HG03571 (cell line): Measurements from ENCODE around the gene SFMBT2.
"Not testable (repeated sequence)": the region's sequence is repeated elsewhere in the genome, so short reads cannot be mapped to it uniquely, and the experiment has no call there.

ENCODE experiments used
- ATAC-seq: cut with Tn5 transposase; IDR thresholded peaks from one replicate; pipeline ENCODE4 v1.9.1; 2021; ENCODE audit not compliant: unreplicated experiment

The SFMBT2 gene

GRCh38 chr10:7403620-7404019 lies 7.2 kb downstream of the SFMBT2 start:
- ATAC-seq, result no peak

- ATAC-seq, result no peak
Measured at GRCh38 chr10:7401782-7402181, 9.1 kb downstream of the SFMBT2 start.

- ATAC-seq, result no peak
Measured at GRCh38 chr10:7401156-7401555, 9.7 kb downstream of the SFMBT2 start.

GRCh38 chr10:7400068-7400715 lies 10.6 kb downstream of the SFMBT2 start:
- ATAC-seq, result no peak

- no peak for ATAC-seq
Measured at GRCh38 chr10:7399533-7399932, 11.3 kb downstream of the SFMBT2 start.

- no peak for ATAC-seq
Measured at GRCh38 chr10:7397049-7398035, 13.5 kb downstream of the SFMBT2 start.

- ATAC-seq, result not testable (repeated sequence)
Measured at GRCh38 chr10:7392301-7392700, 18.5 kb downstream of the SFMBT2 start.

GRCh38 chr10:7391748-7392147 lies 19.1 kb downstream of the SFMBT2 start:
- ATAC-seq, result no peak

- ATAC-seq, result not testable (repeated sequence)
Measured at GRCh38 chr10:7390689-7391110, 20.1 kb downstream of the SFMBT2 start.

GRCh38 chr10:7389844-7390243 lies 21.0 kb downstream of the SFMBT2 start:
- ATAC-seq, result no peak

GRCh38 chr10:7389346-7389745 lies 21.5 kb downstream of the SFMBT2 start:
- ATAC-seq, result no peak

- no peak for ATAC-seq
Measured at GRCh38 chr10:7388602-7389001, 22.2 kb downstream of the SFMBT2 start.

- ATAC-seq, result not testable (repeated sequence)
Measured at GRCh38 chr10:7388149-7388548, 22.7 kb downstream of the SFMBT2 start.

- no peak for ATAC-seq
Measured at GRCh38 chr10:7385114-7385513, 25.7 kb downstream of the SFMBT2 start.

GRCh38 chr10:7383442-7383841 lies 27.4 kb downstream of the SFMBT2 start:
- ATAC-seq, result no peak

GRCh38 chr10:7380704-7381241 lies 30.1 kb downstream of the SFMBT2 start:
- ATAC-seq, result no peak

GRCh38 chr10:7378602-7379403 lies 32.0 kb downstream of the SFMBT2 start:
- no peak for ATAC-seq

- no peak for ATAC-seq
Measured at GRCh38 chr10:7377614-7378248, 33.1 kb downstream of the SFMBT2 start.

GRCh38 chr10:7374795-7375194 lies 36.0 kb downstream of the SFMBT2 start:
- no peak for ATAC-seq

- ATAC-seq, result no peak
Measured at GRCh38 chr10:7373039-7373438, 37.8 kb downstream of the SFMBT2 start.
